Activated CD8-positive, alpha-beta memory T cell treated with anti-CD3 and anti-CD28 coated beads, Interleukin-2, amount 50 U/mL, for 1 hour (primary cell): ENCODE data around the gene FRAS1.

Source experiments
- DNase-seq: peaks from one replicate; pipeline ENCODE4 v3.0.0-alpha.2; 2020; ENCODE audit errors: extremely low read depth

The FRAS1 gene

DNA sequence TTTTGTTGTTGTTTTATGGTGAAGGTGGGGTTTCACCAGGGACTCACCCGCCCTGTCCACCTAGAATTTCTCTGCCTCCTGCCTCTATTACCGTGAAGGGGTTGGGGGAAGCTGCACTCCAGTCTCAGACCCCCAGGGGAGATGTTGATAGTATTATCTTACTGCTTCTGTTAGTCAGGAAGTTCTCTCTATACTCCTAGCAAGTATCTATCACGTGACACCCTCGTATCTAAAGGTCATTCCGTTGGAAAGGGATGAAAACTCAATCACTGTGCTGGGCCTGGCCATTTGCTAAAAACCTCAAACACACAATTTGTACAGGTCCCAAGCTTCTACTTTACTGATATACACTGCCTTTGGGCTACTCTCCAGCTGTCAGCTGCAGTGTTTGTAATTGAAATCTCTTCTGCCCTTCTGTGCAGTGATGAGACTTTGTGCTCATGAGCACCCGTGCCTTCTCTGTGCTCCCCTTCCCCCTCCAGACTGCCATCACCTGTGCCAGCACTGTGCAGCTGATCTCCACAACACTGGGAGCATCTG lies 306.0 kb downstream of the FRAS1 start:
- DNase-seq, result no peak

DNA sequence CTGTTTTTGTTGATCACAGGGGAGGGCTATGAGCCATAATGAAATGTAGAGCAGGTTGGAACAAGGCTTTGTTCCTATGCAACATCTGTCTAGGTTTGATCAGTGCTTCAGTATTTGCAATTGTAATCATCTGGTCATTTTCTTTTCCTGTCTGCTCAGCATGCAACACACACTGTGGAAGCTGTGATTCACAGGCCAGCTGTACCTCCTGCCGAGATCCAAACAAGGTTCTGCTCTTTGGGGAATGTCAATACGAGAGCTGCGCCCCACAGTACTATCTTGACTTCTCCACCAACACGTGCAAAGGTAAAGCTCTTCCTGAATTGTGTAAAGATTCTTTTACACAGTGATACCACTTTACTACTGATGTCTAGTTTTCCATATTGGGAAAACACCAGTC lies 312.6 kb downstream of the FRAS1 start:
- no peak for DNase-seq

DNA sequence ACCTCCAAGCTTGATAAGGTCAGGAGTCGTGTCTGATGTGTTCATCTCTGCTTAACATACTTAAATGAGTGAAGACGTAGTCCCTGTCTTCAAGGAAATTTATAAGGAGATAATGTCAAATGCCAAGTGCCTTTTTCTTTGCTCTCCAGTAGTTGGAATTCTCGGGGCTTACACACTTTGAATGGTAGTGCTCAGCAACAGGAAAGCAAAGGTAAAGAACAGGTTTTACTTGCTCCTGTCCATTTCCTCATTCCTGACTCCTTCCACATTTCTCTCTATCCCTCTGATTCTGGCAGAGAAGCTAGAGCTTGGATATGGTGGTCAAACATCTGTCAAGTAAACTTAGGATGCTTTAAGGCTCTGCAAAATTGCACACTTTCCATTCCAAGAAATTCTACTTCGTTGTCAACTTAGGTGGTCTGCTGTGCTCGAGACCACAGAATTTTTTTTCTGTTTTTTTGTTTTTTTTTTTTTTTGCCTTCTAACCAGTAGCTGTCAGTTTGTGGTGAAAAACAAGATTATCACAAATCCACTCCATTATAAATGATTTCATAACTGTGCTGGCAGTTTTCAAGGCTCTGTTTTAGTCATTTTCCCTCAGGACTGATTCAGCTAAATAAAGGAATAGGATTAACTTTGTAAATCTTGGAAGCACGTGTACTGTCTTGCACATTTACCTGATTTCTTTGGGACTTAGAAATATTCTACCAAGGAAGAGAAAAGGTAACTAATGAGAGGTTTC lies 313.7 kb downstream of the FRAS1 start:
- DNase-seq, result no peak

DNA sequence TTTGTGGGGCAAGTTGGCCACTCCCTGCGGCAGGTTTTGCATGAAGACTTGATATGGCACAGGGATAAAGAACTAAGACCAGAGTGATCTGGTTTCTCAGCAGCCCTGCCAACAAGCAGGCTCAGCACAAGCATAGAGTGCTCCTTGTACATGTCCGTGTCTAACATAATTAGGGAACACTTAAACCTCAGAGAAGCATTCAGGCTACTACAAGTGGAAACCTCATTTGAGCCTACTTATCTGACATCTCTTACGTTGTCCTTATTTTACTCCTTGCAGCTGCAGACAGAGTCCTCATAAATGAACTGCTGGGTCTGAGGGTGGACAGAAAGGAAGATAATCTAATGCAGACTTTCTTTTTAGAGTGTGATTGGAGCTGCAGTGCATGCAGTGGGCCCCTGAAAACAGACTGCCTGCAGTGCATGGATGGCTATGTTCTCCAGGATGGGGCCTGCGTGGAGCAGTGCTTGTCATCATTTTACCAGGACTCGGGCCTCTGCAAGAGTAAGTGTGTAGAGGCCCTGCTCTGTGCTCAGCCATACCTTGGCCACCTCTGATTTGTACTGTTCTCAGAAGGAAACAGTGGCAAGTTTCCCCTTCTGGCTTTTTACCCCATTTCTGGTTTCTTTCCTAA lies 315.3 kb downstream of the FRAS1 start:
- no peak for DNase-seq

DNA sequence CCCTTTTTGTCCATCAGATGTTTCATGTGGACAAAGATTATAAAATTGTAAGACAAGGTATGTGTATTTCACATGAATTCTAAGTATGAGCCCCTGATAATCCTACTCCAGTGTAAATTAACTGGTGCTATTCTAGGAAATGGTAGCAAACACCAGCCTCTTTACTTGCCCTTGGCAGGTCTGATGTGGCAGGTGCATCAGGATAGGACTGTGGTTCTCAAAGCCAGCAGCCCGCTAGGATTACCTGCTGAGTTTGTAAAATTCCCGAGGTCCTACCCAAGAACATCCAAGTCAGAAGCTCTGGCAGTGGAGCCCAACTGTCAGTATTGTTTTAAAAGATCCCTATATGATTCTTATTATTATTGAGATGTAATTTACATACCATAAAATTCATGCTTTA lies 320.4 kb downstream of the FRAS1 start:
- DNase-seq, result no peak

DNA sequence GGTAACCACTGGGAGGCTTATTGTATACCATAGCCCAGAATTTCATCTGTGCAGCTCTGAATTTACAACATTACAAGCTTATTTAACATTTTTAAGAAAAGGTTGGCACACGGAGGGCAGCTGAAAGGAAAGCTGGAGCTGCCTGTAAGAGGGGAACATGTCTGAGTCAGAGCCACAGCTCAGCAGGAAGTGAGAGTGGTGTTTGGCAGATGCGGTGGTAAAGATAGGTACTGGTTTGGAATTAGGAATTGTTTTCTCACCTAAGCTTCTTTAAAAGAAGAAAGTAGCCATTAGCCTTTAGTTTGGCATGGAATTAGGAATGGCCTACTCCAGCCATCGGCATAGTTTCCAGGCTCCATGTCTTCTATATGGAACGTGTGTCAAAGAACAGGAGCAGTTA lies 321.9 kb downstream of the FRAS1 start:
- DNase-seq, result no peak

DNA sequence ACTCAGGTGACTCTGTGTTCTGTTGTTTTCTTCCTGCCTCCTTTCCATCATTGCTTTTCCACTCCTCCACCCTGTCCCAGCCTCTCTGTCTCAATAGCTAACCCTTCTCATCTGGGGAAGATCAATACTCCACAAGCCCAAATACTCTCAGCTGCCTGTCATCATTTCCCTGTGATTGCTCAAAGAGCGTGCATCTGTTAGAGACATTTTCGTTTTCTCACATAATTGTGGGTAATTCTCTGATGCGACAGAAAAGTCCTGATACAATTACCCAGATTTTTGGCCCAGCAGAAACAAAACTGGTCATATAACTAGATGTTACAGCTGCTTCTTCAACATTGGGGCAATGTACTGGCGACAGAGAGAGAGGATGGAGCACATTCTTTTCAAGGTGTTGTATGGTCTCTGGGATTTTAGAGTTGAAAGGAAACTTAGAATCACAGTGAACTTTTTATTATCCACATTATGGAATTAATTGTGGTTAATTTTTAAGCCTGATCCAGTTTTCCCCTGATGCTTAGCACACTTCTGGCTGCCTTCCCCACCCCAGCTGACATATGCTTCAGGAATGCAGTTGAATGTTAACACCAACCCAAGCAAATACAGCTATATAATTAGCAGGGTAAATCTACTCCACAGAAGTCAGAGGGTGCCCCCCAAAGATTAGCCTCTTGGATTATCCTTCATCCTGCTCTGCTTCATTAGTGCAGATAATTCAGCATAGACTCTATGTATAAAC lies 323.0 kb downstream of the FRAS1 start:
- no peak for DNase-seq

DNA sequence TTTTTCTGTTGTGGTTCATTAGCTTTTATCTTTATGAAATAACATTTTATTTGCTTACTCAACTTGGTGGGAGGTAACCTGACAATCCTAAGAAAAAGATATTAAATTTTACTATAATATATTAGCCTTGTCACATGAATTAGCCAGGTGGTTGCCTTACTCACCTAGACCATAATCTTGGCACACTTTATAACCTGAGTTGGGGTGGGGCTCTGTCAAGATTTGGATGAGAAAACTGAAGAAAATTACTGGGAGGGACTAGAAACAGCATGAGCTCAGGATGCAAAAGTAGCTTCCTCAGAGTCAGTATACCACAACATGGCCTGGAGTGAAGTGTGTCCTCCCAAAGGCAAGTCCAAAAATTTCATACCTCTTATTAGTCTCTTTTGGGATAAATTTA lies 329.6 kb downstream of the FRAS1 start:
- no peak for DNase-seq

DNA sequence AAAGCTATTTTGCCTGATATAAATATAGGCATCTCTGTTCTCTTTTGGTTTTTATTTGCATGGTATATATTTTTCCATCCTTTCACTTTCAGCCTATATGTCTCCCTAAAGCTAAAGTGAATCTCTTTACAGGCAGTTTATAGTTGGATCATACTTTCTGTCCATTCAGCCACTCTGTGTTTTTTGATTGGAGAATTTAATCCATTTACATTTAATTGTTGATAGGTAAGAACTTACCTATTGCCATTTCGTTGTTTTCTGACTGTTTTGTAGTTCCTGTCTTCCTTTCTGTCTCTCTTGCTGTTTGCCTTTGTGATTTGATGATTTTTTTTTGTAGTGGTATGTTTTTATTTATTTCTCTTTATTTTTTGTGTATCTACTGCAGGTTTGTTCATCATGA lies 338.5 kb downstream of the FRAS1 start:
- DNase-seq, result no peak

DNA sequence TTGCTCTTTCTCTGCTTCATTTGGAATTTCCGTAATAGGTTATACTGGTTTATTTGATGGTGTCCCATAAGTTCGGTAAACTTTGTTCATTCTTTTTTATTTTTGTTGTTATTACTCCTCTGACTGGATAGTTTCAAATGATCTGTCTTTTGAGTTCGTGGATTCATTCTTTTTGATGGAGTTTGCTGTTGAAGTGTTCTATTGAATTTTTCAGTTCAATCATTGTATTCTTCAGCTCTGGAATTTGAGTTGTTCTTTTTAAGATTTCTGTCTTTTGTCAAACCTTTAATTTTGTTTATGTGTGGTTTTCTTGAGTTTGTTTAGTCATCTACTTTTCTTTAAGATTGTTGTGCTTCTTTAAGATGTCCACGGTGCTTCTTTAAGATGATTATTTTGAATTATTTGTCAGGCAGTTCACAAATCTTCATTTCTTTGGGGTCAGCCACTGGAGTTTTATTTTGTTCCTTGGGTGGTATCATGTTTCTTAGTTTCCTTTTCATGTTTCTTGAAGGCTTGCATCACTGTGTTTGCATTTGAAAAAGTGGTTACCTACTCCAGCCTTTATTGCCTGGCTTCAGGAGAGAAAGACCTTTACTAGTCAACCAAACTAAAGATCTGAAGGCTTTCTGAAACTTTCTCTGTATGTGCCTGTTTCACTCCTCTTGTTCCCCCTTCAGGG lies 339.6 kb downstream of the FRAS1 start:
- DNase-seq, result no peak

- DNase-seq, result no peak
These were observed 340.1 kb downstream of the FRAS1 start for GRCh38 chr4:78397292-78397630.

DNA sequence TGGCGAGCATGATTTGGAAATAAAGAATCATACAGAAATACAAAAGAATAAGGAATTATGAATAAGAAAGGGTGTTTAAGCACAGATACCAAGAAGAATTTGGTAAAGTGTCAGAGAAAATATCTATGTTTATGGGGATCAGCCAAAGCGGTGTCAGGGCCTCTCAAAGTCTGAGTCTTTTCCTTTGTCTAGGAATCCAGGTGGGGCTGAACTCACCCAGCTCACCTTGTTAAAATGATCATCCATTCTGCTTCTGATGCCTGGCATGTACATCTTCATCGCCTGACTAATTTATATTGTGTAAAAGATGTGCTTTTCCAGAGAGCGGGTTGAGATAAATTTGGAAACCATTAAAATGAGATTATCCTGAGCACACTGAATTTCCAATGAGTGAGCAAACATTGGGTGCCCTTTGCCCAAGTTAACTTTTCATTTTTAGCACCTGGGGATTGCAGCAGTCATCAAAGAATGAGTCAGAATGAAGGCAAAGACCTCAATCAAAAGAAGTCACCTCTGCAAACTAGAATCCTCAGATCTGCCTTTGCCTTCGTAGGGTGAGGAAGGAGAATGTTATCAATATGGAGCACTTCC lies 352.6 kb downstream of the FRAS1 start:
- DNase-seq, result no peak

- DNase-seq, result no peak
These were observed 353.1 kb downstream of the FRAS1 start for GRCh38 chr4:78410225-78410624.

DNA sequence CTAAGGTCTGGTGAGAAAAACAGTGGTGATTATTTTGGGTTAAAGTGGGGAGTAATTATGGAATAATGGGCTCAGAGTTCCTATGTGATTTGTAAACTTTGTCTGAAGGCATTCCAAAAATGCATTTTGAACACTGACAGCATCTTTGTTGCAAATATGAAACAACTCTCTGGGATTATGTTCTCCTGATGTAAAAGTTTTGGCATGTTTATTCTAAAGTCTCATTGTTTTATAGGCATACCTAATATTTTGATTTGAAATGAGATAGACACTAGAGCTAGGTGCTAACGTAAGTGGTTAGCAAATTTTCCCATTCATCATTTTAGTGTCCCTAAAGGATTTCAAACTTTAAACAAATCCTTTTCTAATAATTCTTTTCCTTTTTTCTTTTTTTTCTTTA lies 353.6 kb downstream of the FRAS1 start:
- DNase-seq, result no peak

- no peak for DNase-seq
These were observed 357.0 kb downstream of the FRAS1 start for GRCh38 chr4:78414116-78414515.

GRCh38 chr4:78417603-78418002 lies 360.5 kb downstream of the FRAS1 start:
- DNase-seq, result no peak

- DNase-seq, result no peak
These were observed 361.3 kb downstream of the FRAS1 start for GRCh38 chr4:78418406-78418805.

GRCh38 chr4:78423790-78424189 lies 366.7 kb downstream of the FRAS1 start:
- no peak for DNase-seq

GRCh38 chr4:78424461-78424860 lies 367.3 kb downstream of the FRAS1 start:
- DNase-seq, result no peak

- DNase-seq, result no peak
These were observed 369.8 kb downstream of the FRAS1 start for GRCh38 chr4:78426972-78427371.

GRCh38 chr4:78428996-78429395 lies 371.9 kb downstream of the FRAS1 start:
- DNase-seq, result no peak

DNA sequence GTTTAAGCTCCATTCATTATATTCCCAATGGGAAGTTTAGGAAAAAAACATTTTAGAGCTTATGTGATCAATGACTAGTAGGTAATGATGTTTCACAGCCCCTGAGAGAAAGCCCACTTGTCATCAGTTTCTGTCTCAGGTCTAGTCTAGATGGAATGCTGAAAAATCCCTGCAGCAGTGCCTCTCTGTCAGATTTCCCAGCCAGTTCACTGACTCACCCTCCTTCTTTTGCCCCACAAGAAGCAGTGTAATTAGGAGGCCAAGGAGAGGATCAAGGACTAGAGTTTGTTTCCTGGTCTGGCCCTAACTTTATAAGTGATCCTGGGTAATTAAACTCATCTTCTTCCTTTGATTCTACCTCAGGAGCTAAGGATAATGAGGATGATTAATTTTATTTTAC lies 375.8 kb downstream of the FRAS1 start:
- no peak for DNase-seq
